Endothelial cell of umbilical vein (primary cell): ENCODE measurements around the gene TBK1. TPM values are rescaled to one million over a fixed set of nuclear protein-coding genes. Genes with fewer than 3 reads are reported as not detected.

Experiments
- BruUV-seq: library from RNA; stranded (reverse); fragments of 400-500 nt; replicated peaks from 2 replicates; lab custom pipeline; 2021; lab: Mats Ljungman, UMichigan
- CTCF ChIA-PET: fragments of 300-600, 350-600 bp; sonication (Branson Sonifier 250); formaldehyde crosslinking; loops from one replicate; lab custom pipeline; 2021; ENCODE audit warnings: antibody characterized with exemption, inconsistent platforms; lab: Charles Lee
- POLR2A ChIA-PET: fragments of 300-600, 350-600 bp; sonication (Branson Sonifier 250); formaldehyde crosslinking; loops from one replicate; lab custom pipeline; 2021; ENCODE audit warnings: antibody characterized with exemption, inconsistent platforms; lab: Charles Lee
- DNase-seq: peaks from one replicate; pipeline ENCODE4 v3.0.0-alpha.2; 2011; ENCODE audit warnings: low read depth, low spot score
- FAIRE-seq: peaks from 2 replicates; lab custom pipeline; 2011; peaks lifted over from hg19 to GRCh38; lab: Jason Lieb, UNC
- H2AFZ ChIP-seq: 2 replicates; pipeline ENCODE4 v1.6.0; 2012; ENCODE audit warnings: low read depth, low read length, control low read depth, inconsistent platforms
- H3K27ac ChIP-seq: 2 replicates; pipeline ENCODE4 v1.5.1; 2011; ENCODE audit warnings: low read depth, mild to moderate bottlenecking, control low read depth, low read length, moderate library complexity; ENCODE audit not compliant: insufficient read depth
- H3K27me3 ChIP-seq, 2 experiments: 2 replicates each; pipeline versions ENCODE4 v1.6.0 to v1.6.1; 2011; ENCODE audit warnings: low read length in 2 of 2, mixed read lengths in 1 of 2; ENCODE audit not compliant: control insufficient read depth in 2 of 2, insufficient read depth in 2 of 2
- H3K36me3 ChIP-seq, 2 experiments: 2 replicates in 1 of 2; 3 replicates in 1 of 2; pipeline ENCODE4 v1.5.1; 2011; ENCODE audit warnings: low read length in 2 of 2, mild to moderate bottlenecking in 1 of 2, moderate library complexity in 1 of 2; ENCODE audit not compliant: control insufficient read depth in 2 of 2, insufficient read depth in 2 of 2; ENCODE audit errors: extremely low read depth in 1 of 2
- H3K4me1 ChIP-seq: 3 replicates; pipeline ENCODE4 v1.5.1; 2011; ENCODE audit warnings: mild to moderate bottlenecking, low read length; ENCODE audit not compliant: control insufficient read depth, insufficient read depth; ENCODE audit errors: extremely low read depth
- H3K4me2 ChIP-seq: 2 replicates; pipeline ENCODE4 v1.6.1; 2011; ENCODE audit warnings: low read length, control low read depth, mixed read lengths; ENCODE audit not compliant: insufficient read depth
- H3K4me3 ChIP-seq, 3 experiments: fragments of 200-600 bp in 1 of 3; sonication (generic), shearing (Covaris generic) in 1 of 3; replicated peaks in 1 of 3; 2 replicates each; pipeline ENCODE4 v1.5.1; 2011 to 2016; ENCODE audit warnings: control low read depth in 3 of 3, low read length in 3 of 3, mild to moderate bottlenecking in 2 of 3, inconsistent platforms in 1 of 3, low read depth in 1 of 3, moderate library complexity in 1 of 3; ENCODE audit not compliant: insufficient read depth in 1 of 3
- H3K79me2 ChIP-seq: 2 replicates; pipeline ENCODE4 v1.6.0; 2012; ENCODE audit warnings: low read length, inconsistent platforms; ENCODE audit not compliant: control insufficient read depth, insufficient read depth
- H3K9ac ChIP-seq: replicated peaks from 2 replicates; pipeline ENCODE3; 2011; ENCODE audit warnings: low read length, control low read depth; ENCODE audit not compliant: insufficient read depth; ENCODE audit errors: extremely low read depth
- H3K9me1 ChIP-seq: replicated peaks from 3 replicates; pipeline ENCODE4 v1.6.0; 2011; ENCODE audit warnings: mild to moderate bottlenecking, low read length; ENCODE audit not compliant: control insufficient read depth, insufficient read depth; ENCODE audit errors: extremely low read depth
- H3K9me3 ChIP-seq: replicated peaks from 2 replicates; pipeline ENCODE4 v1.5.1; 2012; ENCODE audit warnings: low read length, inconsistent platforms; ENCODE audit not compliant: control insufficient read depth, insufficient read depth
- H4K20me1 ChIP-seq: replicated peaks from 2 replicates; pipeline ENCODE3; 2011; ENCODE audit warnings: mild to moderate bottlenecking, low read length; ENCODE audit not compliant: control insufficient read depth, insufficient read depth; ENCODE audit errors: extremely low read depth
- CTCF ChIP-seq, 2 donors: IDR thresholded peaks; 1 replicate in 1 of 2; 2 replicates in 1 of 2; pipeline ENCODE4 v1.5.1; 2011; ENCODE audit warnings: low read length in 2 of 2, mild to moderate bottlenecking in 2 of 2, moderate library complexity in 2 of 2, control low read depth in 1 of 2, inconsistent platforms in 1 of 2, low read depth in 1 of 2; ENCODE audit not compliant: insufficient read depth in 1 of 2; ENCODE audit errors: extremely low read depth in 1 of 2
- EZH2 ChIP-seq: IDR thresholded peaks from 2 replicates; pipeline ENCODE4 v1.6.1; 2012; ENCODE audit warnings: borderline replicate concordance, low read depth, mild to moderate bottlenecking, moderate library complexity, low read length, inconsistent platforms; ENCODE audit not compliant: severe bottlenecking
- FOS ChIP-seq: IDR thresholded peaks from 2 replicates; pipeline ENCODE4 v1.6.1; 2011; ENCODE audit warnings: mild to moderate bottlenecking, low read length, moderate library complexity, borderline replicate concordance; ENCODE audit not compliant: insufficient read depth
- GATA2 ChIP-seq: IDR thresholded peaks from 2 replicates; pipeline ENCODE4 v1.7.0; 2011; ENCODE audit warnings: low read depth, mild to moderate bottlenecking, moderate library complexity, mixed read lengths, low read length; ENCODE audit not compliant: insufficient read length, insufficient read depth
- JUN ChIP-seq: IDR thresholded peaks from 2 replicates; pipeline ENCODE4 v1.6.1; 2011; ENCODE audit warnings: borderline replicate concordance, low read depth; ENCODE audit not compliant: insufficient read length, insufficient read depth
- MYC ChIP-seq: IDR thresholded peaks from one replicate; pipeline ENCODE4 v1.6.1; 2011; ENCODE audit warnings: mild to moderate bottlenecking, low read depth, low read length
- POLR2A ChIP-seq: IDR thresholded peaks from 2 replicates; pipeline ENCODE4 v1.6.1; 2012; ENCODE audit warnings: low read depth, mild to moderate bottlenecking, control low read depth, low read length
- POLR2AphosphoS5 ChIP-seq: IDR thresholded peaks from 2 replicates; pipeline ENCODE4 v1.6.1; 2012; ENCODE audit warnings: low read depth, mild to moderate bottlenecking, control low read depth, low read length, moderate library complexity; ENCODE audit not compliant: insufficient read depth
- dilution Hi-C: fragments of 300-500 bp; cut with MboI; formaldehyde crosslinking; loops from one replicate; pipeline ENCODE4 v1.15.0; 2019; ENCODE audit warnings: low sequenced_read_pairs; ENCODE audit not compliant: extremely low pct_ligation_motif_present
- intact Hi-C: fragments of 100-400 bp; cut with micrococcal nuclease; formaldehyde crosslinking; loops from one replicate; pipeline ENCODE4 v1.10.0; 2022
- polyA plus RNA-seq, 4 experiments: library from polyadenylated mRNA; depleted of rRNA in 3 of 4; stranded (reverse) in 3 of 4; unstranded in 1 of 4; fragments of >200 nt; gene quantifications; 2 replicates each; pipeline versions ENCODE4 v1.2.1 to v1.2.3, GENCODE V29; 2011 to 2012; ENCODE audit warnings: missing spikeins in 1 of 4
- total RNA-seq: library from RNA; stranded (reverse); gene quantifications from 2 replicates; pipeline ENCODE4 v1.2.3, GENCODE V29; 2021
- TF ChIP-seq, protein P1 (sequence below): IDR thresholded peaks from 2 replicates; pipeline ENCODE4 v1.6.1; 2011; ENCODE audit not compliant: insufficient read depth, insufficient read length

The TBK1 gene
- total and polyA plus RNA-seq, 2 donors (not counting 3 experiments of a cell fraction or from before 2014, with no cell fraction given) = 8.0 to 28.9 TPM

GRCh38 chr12:64445490-64445889, 6.4 kb upstream of the TBK1 start:
- no peak overlapping the region for H2AFZ ChIP-seq
- no peak overlapping the region for H3K4me3 ChIP-seq
- no peak overlapping the region for H3K27ac ChIP-seq
- no peak for FAIRE-seq
- no peak overlapping the region for H3K4me2 ChIP-seq
- H4K20me1 ChIP-seq = no peaks in the 10 kb centered on the region
- intact Hi-C loops (no loop called here), dilution Hi-C loops (no loop called here)
- peaks cover 9 to 15% of the 10 kb centered on the region in 2 experiments for H3K36me3 ChIP-seq
- TF ChIP-seq GATA2 (no peak), FOS (no peak), CTCF (IDR thresholded peaks at IDR 0.05; ENCODE audit: extremely low read depth in 1 of 2, insufficient read depth in 1 of 2, low read depth in 1 of 2, low read length in 2 of 2) (no peak), JUN (no peak), EZH2 (no peak), MYC (no peak), POLR2AphosphoS5 (no peak), POLR2A (no peak)
- TF ChIP-seq, protein P1, sequence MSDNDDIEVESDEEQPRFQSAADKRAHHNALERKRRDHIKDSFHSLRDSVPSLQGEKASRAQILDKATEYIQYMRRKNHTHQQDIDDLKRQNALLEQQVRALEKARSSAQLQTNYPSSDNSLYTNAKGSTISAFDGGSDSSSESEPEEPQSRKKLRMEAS = no peak
- H3K27me3 ChIP-seq = no peaks in the 10 kb centered on the region
- BruUV-seq = no TSS peak
- no peak overlapping the region for H3K9ac ChIP-seq
- ChIA-PET CTCF (interaction anchor here (1.4 kb wide), 1 partner anchor 9 kb away, joined by 3 read pairs; no protein-coding TSS in a partner anchor), POLR2A (no interaction called here)
- H3K79me2 ChIP-seq = no peaks in the 10 kb centered on the region
- H3K9me3 ChIP-seq = no peaks in the 10 kb centered on the region
- no peaks in the 10 kb centered on the region for H3K4me1 ChIP-seq
- no peak for DNase-seq
- H3K9me1 ChIP-seq = no peaks in the 10 kb centered on the region
